Lower lobe of right lung (tissue), 2 donors: ENCODE results near the gene HADHB. TPM values are rescaled to one million over a fixed set of nuclear protein-coding genes. Genes with fewer than 3 reads are reported as not detected.
"Not testable (repeated sequence)": the region's sequence is repeated elsewhere in the genome, so short reads cannot be mapped to it uniquely, and the experiment has no call there.

Source experiments
- ATAC-seq, 2 donors: fragments of 200-7000 bp; cut with Tn5 transposase; one replicate each; pipeline ENCODE4 v1.9.1; 2020 to 2022; ENCODE audit warnings: mild to moderate bottlenecking in 2 of 2, moderate library complexity in 2 of 2
- DNase-seq: peaks from one replicate; pipeline ENCODE4 v3.0.0-alpha.2; 2020
- H3K27ac ChIP-seq: fragments of 200-600 bp; one replicate; pipeline ENCODE4 v1.8.0; 2022
- H3K27me3 ChIP-seq: fragments of 200-600 bp; one replicate; pipeline ENCODE4 v1.8.0; 2022; ENCODE audit warnings: low read depth
- H3K36me3 ChIP-seq: fragments of 200-600 bp; one replicate; pipeline ENCODE4 v1.8.0; 2022; ENCODE audit warnings: mild to moderate bottlenecking
- H3K4me1 ChIP-seq: fragments of 200-600 bp; one replicate; pipeline ENCODE4 v1.8.0; 2022
- H3K4me3 ChIP-seq: fragments of 200-600 bp; one replicate; pipeline ENCODE4 v1.8.0; 2022; ENCODE audit warnings: mild to moderate bottlenecking
- H3K9me3 ChIP-seq: fragments of 200-600 bp; one replicate; pipeline ENCODE4 v1.8.0; 2022
- CTCF ChIP-seq: fragments of 200-600 bp; IDR thresholded peaks from one replicate; pipeline ENCODE4 v1.8.0; 2022; ENCODE audit warnings: antibody characterized with exemption, mild to moderate bottlenecking
- intact Hi-C: fragments of 100-400 bp; cut with DNase I; formaldehyde crosslinking; loops from one replicate; pipeline ENCODE4 v1.11.0; 2022
- total RNA-seq: library from RNA; stranded (reverse); fragmentation: NEBNext Ultra II Directional; extraction: Animal tissue kit (Norgen Biotek cat#: 25700); gene quantifications from one replicate; pipeline ENCODE4 v1.2.1, GENCODE V29; 2021
- donor health status: DM: no; HTN: yes; CAD: no; lungs with severe emphysema.

The HADHB gene
- total RNA-seq, 1 donor from 2014 or later: 119 TPM

- no peaks in the 10 kb centered on the region for H3K27me3 ChIP-seq
- H3K36me3 ChIP-seq: no peaks in the 10 kb centered on the region
- H3K4me1 ChIP-seq: peaks cover 44% of the 10 kb centered on the region
- H3K9me3 ChIP-seq: no peaks in the 10 kb centered on the region
- DNase-seq: no peak
- intact Hi-C loops: no loop called here
- H3K4me3 ChIP-seq: peak overlapping the region; percentile 89
- H3K27ac ChIP-seq: peak overlapping the region; percentile 96
- ATAC-seq: no peak
- TF ChIP-seq CTCF: no peak
Measured at GRCh38 chr2:26245810-26246209, 1.1 kb downstream of the HADHB start.

DNA sequence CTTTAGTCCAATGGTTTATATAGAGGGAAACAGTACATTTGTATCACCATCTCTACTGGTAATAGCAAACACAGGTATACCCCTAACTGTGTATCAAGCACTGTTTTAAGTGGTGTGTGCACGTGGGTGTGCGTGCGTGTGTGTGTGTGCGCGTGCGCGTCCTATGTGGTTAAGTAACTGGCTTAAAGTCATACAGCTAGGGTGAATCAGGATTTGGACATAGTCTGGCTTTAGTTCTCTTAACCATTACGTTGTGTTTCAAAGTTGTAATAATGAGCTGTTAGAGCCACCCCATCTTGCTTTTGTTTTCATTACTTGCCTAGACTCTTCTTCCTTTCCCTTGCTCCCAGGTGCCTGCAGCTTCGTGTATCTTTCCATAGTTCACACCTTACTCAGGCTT lies 2.1 kb downstream of the HADHB start:
- Histone ChIP-seq H3K4me3 (no peak overlapping the region), H3K27me3 (no peaks in the 10 kb centered on the region), H3K36me3 (no peaks in the 10 kb centered on the region), H3K9me3 (no peaks in the 10 kb centered on the region), H3K27ac (no peak overlapping the region), H3K4me1 (peaks cover 34% of the 10 kb centered on the region)
- no peak for TF ChIP-seq CTCF
- intact Hi-C loops: no loop called here
- DNase-seq: no peak
- no peak for ATAC-seq

- H3K27me3 ChIP-seq: no peaks in the 10 kb centered on the region
- H3K4me1 ChIP-seq: peaks cover 27% of the 10 kb centered on the region
- no peak for DNase-seq
- intact Hi-C loops: no loop called here
- no peak overlapping the region for H3K27ac ChIP-seq
- peaks cover 2% of the 10 kb centered on the region for H3K36me3 ChIP-seq
- no peak for ATAC-seq
- no peak for TF ChIP-seq CTCF
- H3K4me3 ChIP-seq: no peak overlapping the region
- H3K9me3 ChIP-seq: no peaks in the 10 kb centered on the region
Measured at GRCh38 chr2:26249625-26250024, 4.9 kb downstream of the HADHB start.

DNA sequence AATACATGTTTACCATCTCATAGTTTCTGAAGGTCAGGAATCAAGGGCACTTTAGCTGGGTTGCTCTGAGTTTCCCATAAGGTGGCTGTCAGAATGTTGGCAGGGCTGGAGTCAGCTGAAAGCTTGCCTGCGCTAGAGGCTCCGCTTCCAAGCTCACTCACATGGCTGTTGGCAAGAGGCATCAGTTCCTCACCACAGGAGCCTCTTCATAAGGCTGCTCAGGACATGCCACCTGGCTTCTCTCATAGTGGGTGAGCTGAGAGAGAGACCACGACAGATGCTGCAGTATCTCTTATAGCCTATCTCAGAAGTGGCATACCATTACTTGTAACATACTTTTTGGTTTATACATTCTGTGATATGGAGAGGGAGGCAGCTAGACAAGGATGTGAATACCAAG lies 7.2 kb downstream of the HADHB start:
- no peak for TF ChIP-seq CTCF
- no peaks in the 10 kb centered on the region for H3K9me3 ChIP-seq
- ATAC-seq (no peak), DNase-seq (no peak)
- no peak overlapping the region for H3K4me3 ChIP-seq
- H3K4me1 ChIP-seq: peaks cover 10% of the 10 kb centered on the region
- H3K27ac ChIP-seq: no peak overlapping the region
- peaks cover 14% of the 10 kb centered on the region for H3K36me3 ChIP-seq
- intact Hi-C loops: no loop called here
- H3K27me3 ChIP-seq: no peaks in the 10 kb centered on the region

GRCh38 chr2:26255759-26256384 lies 11.1 kb downstream of the HADHB start:
- no peak overlapping the region for H3K27ac ChIP-seq
- no peak for TF ChIP-seq CTCF
- ATAC-seq (no peak), DNase-seq (no peak)
- intact Hi-C loops: no loop called here
- H3K4me3 ChIP-seq: no peak overlapping the region
- H3K36me3 ChIP-seq: peaks cover 49% of the 10 kb centered on the region
- H3K4me1 ChIP-seq: peaks cover 6% of the 10 kb centered on the region
- H3K27me3 ChIP-seq: no peaks in the 10 kb centered on the region
- H3K9me3 ChIP-seq: no peaks in the 10 kb centered on the region

GRCh38 chr2:26258836-26259235 lies 14.1 kb downstream of the HADHB start:
- H3K27me3 ChIP-seq, ATAC-seq, intact Hi-C loops, DNase-seq, H3K4me1 ChIP-seq, H3K9me3 ChIP-seq, H3K4me3 ChIP-seq, H3K27ac ChIP-seq: not testable (repeated sequence)
- peaks cover 76% of the 10 kb centered on the region for H3K36me3 ChIP-seq
